NCI-H2107 treated with DMSO at 0.1 percent for 48 hours (cell line): Measurements from ENCODE around the gene AP1S2.
"Not testable (repeated sequence)": the region's sequence is repeated elsewhere in the genome, so short reads cannot be mapped to it uniquely, and the experiment has no call there.

ENCODE experiments used
- DNase-seq: peaks from one replicate; lab custom pipeline; 2025; ENCODE audit not compliant: unreplicated experiment; lab: John Stamatoyannopoulos, UW

AP1S2 gene

DNA sequence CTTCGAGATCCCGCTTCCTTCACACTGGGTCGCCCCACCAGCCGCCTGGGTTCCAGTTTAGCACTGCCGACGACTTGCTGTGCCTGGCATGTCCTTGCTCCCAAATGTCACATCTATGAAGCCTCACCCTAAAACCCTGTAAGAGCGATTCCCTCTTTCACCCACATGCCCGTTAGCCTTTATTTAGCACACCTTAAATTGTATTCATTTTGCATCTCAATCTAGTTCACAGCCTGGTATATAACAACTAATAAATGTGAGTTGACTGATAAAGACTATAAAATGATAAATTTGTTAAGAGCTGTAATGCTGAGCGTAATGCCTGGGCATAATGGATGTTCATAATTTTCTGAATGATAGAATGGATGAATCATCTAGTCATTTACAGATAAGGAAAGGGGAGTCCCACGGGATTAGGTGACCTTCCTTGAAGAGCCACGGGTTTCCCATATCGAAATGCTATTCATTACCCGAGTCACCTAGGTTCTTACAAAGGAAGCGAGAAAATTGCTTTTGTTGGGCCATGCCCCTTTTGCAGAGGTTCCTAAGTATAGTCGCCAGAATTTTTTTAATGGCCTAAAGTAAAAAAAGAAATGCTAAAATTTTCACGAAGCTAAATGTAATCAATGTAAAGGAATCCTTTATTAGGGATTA, 1.1 kb upstream of the AP1S2 start:
- no peak for DNase-seq

DNA sequence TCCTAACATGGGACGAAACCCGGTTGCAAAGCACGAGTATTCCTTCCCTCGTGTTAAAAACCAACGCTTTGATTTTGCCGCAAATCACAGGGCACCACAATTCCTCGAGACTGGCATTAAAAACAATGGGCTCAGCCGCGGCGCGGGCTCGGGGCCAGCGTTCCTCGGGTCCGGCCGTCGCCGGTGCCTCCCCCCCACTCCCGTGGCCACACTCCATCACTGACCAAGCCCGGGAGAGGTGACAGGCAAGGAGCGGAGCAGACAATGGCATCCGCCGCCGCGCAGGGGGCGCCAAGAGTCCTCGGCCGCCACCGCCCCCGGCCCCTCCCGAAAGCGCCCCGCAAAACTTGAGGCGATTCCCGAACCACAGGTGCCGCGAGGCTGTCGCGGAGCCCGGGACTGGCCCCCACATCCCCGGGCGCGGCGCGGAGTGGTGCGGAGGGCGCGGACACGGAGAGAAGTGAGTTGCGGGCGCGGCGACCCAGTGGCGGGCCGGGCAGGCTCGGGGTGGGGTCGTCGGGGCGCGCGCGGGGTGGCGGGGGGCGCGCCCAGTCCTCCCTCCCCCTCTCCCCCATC, 445 bp downstream of the AP1S2 start:
- no peak for DNase-seq

DNA sequence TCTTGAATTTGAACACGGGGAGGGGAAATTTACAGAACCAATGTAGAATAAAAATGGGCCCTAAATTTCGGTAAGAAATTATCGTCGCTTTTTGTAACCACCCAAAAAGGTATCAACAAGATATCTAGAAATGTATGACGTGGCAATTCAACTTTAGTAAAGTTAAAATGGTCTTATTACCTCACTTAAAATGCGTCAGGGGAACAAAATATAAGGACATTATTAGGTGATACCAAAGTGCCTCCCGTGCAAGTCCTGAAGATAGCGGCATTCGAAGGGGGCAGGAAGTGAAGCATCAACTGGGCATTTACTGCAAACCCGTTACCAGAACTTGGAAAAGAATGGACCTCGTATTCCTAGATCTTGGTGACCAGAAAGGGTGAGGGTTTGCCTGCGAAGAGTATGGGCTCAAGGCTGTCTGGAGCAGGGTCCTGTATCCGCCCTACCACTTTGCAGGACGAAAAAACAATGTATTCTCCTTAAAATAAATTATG, 980 bp downstream of the AP1S2 start:
- DNase-seq: no peak

DNA sequence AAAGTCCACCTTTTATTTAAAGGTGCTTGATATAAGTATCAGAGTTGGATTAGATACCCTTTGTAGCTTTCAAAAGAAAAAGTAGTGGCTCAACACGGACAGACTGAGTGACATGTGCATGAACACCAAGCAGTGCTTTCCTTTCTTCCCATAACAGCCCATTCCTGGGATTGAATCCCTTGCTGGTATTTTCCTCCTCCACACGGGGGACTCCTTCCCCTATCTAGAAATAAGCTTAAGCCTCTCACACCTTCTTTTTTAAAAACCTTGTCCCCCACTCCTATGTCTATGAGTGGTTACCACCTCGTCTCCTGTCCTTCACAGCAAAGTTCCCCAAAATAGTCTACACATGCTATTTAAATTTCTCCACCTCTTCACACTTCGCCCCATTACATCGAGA, 5.1 kb downstream of the AP1S2 start:
- DNase-seq: no peak

DNA sequence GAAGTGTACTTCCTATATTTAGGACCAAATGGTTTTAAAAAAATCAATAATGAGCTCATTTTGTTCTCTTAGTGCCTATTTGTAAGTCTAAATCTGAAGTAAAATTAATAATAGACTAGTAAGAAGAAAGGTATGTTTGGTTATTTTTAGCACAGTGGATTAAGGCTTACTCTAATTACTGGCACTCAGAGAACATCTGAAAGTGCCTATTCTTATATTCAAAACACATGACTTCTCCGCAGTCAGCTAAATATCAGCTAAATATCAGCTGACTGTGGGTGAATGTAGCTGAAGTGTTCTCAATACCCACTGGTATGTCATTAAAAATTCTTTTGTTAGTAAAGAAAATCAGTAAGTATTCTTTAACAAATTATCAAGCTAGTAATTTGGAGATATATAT, 6.0 kb downstream of the AP1S2 start:
- no peak for DNase-seq

DNA sequence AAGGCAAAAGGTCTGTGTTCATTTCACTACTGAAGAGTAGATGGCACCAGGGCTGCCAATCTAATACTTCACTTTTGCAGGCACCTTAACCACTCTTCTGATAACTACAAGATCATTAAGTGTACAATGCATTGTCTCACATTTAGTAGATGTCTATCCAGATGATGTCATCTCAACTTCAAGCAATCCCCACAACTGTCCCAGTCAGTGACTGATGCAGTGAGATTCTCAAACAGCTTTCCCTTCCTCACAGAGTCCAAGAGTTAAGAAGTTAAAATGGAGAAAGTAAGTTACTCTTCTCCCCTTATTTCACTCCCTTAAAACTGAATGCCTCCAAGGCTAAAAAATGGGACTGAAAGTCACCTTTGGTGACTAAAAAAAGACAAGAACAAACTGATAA, 10.7 kb downstream of the AP1S2 start:
- DNase-seq: no peak

DNA sequence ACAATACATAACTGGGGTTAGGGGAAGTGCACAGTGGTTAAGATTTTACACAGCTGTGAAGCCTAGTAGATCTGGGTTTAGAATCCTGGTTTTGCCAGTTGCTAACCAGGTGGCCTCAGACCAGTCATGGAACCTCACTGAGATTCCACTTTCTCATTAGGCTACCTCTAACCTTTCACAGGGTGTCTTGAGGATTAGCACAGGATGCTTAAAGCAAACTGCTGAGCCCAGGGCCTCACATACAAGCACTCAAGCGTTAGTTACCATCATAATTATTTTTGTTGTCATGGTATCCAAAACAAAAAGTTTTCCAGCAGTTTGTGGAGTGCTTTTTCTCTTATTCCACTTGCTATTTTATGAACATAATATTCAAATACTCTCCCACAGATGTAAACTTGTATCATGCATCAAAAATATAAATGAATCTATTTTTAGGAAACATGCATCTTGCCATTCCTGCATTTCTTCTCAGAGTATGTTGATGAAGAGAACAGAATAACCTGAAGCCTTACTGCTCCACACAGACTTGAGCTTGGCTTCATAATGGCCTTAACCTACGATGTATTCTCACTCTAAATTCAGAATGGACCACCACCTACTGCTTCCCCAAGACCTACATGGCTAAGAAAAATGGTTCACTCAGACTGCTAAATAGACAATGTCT, 12.6 kb downstream of the AP1S2 start:
- DNase-seq: no peak

DNA sequence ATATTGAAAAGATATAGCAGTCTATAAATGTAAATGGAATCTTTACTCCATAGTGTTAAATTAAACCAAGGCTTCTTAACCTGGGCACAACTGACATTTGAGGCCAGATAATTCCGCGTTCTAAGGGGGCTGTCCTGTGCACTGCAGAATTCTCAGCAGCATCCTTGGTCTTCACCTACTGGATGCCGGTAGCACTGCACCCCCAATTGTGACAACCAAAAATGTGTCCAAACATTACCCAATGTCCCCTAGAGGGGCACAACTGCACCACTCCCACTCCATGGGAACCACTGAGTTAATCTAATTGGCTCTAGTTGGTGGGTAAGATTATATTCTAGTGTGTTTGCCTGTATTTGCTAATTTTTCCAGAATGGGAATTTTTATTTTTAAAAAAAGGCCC, 16.6 kb downstream of the AP1S2 start:
- DNase-seq: no peak

DNA sequence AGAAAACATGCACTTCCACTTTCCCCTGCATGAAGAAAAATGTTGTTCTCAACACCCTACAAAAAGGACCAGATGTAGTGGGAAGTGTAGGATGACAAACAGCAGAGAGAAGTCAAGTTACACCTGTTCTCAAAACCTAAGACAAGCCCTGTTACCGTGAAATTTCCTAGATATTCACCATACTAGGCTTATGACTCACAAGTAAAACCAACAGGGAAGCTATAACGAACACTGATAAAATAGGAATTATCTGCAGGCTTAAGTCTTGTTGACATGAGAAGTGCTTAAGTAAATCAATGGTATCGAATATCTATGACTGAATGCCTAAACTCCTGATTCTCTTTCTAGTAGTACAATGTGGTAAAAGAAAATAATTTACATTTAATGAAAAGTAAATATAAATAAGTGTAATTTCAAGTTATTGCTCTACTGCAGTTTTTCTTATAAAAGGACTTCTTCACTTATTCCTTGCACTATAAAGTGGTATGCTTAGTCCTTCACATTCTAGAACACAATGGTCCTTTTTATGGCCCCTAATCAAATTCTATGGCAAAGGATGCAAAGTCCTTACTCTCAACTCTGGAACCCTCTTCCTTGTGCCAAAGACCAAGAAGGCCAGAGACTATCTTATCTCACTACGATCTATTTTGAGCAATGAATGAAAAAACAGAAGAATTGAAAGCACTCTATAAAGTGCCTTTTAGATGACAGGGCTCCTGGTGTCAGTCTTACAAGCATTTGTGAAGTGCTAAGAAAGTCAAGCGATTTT, 19.6 kb downstream of the AP1S2 start:
- DNase-seq: no peak

DNA sequence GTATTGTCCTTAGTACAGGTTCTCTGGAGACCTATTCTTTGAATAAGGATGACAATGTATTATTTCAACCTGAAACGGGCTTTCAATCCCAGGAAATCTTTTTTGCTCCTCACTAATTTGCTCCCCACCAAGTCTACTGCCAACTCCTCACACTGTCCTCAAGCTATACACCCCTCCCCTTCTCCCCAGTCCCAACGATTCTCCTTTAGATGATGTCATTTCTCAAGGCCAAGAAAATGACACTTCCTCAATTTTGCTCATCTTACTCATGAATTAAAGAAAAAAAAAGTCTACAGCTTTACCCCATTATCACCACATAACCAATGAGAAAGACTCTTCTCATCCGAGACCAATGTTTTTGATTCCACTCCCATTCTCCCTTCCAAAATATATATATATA, 20.6 kb downstream of the AP1S2 start:
- no peak for DNase-seq

DNA sequence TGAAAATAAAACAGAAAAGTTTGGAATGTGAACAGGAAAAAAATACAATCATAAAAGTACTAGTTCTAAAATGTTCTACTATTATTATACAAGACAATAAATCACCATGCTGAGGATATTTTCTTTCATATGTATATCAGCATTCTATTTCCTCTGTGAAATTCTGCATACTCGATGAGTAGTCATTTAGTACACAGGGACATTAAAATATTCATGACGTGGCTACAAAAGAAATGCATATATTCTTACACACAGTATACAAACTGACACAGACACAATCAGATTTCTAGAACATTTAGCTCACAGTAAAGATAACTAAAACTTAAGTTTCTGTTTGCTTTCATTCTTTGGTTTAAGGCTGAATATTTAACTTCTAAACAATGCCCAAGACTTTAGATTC, 23.3 kb downstream of the AP1S2 start:
- not testable (repeated sequence) for DNase-seq

DNA sequence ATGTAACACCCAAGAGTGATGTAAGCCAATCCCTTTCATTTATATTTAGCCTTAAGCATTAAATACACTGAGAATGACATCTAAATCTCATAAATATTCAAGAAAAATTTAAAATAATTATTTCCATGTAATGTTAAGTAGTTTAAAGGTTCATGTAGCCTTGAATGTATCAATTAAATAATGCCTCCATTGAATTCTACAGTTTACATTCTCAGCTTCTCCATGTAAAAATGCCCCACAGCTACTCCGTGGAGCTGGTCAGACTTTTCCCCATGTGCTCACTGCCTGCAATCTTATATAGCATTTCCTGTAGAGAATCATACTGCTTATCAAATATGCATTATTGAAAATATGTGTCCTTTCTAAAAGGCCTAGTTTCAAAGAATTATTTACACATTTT, 25.4 kb downstream of the AP1S2 start:
- DNase-seq: no peak

DNA sequence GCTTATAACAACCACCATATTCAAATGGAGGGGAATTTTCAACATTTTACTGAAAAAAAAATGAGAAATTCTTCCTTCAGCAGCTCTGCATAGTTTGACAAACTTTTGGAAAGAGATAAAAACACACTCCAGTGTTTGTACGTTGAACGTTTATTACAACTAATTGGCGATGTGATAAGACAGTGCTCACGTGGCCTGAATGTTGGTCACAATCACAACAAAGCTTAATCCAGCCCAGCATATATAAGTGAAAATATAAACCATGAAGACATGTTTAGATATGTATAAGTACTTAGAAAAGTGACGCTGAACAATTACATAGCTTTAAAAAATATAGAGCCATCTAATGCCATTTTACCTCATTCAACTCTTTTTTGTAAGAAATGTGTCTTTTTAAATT, 28.7 kb downstream of the AP1S2 start:
- no peak for DNase-seq

DNA sequence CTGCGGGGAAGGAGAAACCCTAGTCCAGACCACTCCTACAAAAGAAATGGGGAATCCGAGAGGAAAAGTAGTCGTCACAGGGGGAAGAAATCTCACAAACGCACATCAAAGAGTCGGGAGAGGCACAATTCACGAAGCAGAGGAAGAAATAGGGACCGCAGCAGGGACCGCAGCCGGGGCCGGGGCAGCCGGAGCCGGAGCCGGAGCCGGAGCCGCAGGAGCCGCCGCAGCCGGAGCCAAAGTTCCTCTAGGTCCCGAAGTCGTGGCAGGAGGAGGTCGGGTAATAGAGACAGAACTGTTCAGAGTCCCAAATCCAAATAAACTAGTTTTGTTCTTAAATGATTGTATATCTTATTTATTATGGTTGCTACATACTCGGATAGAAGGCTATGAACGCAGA, 31.7 kb downstream of the AP1S2 start:
- no peak for DNase-seq

DNA sequence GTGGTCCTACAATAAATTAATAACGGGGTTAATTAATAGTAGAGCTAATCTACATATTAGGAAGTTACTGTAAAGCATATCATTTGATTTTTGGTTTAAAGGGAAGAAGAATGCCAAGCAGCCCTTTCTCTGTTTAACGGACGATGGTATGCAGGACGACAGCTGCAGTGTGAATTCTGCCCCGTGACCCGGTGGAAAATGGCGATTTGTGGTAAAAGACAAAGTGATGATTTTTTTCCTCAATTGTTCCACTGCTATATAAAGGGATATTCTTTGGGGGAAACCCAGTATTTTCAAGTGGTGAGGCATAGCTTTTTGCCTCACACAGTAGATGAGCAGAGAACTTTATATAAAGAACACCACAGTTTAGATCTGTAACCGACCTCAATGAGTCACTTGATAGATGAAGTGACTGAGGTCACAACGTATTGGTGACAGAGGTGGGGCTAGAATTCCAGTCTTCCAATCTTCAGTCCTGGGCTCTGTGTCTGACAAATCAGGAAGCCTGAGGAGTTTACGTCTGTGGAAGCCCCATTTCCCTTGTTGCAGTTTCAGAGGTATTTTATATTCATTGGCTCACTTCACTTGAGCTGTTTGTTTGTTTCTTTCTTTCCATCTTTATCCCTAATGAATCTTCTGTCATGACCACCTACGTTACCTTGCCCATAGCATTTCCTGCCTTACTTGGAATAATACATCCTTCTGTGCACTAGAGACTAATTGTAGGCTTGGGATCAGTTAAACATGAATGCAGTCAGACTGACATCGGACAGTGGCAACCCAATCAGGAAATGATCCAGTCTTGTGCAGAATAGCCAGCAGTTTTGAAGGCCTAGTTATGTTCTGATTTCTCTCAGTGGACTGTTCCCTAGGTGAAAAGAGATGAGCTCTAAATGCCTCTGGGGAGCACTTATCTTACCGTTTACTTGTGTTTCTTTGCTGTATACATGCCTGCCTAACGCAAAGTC, 34.2 kb downstream of the AP1S2 start:
- no peak for DNase-seq

DNA sequence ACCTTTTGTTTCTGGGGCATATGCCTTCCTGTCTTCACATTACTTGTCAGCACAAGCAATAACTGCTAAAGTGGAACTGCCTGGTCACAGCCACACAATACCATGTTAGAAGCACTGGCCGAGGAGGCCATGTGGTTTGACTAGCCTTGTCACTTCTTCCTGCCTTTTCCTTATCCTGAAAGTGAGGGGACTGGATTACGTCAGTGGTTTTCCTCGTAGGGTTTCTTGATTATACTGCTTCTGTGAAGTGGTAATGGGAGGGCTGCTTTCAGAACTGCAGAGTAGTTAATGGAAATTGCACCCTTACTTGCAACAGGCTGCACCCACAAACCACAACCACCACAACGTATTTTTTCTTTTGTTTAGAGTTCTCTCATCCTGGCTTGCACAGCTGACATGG, 37.7 kb downstream of the AP1S2 start:
- peak; percentile 93 for DNase-seq

DNA sequence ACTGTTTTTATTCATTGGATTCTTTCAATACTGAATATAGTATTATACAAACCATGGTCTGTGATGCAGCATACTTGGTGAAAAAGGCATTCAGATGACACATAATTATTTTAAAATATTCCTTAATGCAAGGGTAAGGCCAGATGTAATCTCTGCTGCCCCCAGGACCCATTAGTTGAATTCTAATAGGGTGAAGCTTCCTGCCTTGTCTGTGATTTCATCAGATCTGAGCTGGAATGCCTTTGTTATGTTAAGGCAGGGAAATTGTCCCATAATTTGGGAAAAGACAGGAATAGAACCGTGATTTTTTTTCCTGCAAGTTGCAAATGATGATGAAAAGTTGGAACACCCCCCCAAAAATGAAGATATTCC, 38.2 kb downstream of the AP1S2 start:
- DNase-seq: no peak

DNA sequence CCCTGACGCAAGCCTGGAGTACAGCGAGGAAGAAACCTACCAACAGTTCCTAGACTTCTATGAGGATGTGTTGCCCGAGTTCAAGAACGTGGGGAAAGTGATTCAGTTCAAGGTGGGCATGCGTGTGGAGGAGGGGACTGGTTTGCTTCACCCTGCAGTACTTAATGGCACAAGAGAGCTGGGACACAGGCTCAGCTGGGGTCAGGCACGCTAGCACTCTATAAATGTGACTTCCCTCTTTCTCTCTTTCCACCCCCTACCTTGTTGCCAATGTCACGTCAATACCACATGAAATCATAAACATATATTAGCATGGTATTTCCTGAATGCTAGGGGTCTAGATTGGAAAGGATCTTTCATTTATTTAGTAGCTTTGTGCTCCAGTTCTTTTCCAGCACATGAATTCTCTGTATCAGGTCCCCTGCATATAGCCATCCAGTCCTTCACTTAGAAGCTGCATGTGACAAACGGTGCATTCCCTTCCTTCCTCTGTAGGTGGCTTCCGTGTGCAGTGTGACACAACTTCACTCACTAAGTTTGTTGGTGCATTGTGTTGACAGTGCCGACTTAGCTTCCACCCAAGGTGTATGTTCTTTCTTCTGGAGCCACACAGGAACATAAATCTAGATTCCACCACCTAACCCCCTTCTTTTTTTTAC, 38.7 kb downstream of the AP1S2 start:
- DNase-seq: peak; percentile 56

DNA sequence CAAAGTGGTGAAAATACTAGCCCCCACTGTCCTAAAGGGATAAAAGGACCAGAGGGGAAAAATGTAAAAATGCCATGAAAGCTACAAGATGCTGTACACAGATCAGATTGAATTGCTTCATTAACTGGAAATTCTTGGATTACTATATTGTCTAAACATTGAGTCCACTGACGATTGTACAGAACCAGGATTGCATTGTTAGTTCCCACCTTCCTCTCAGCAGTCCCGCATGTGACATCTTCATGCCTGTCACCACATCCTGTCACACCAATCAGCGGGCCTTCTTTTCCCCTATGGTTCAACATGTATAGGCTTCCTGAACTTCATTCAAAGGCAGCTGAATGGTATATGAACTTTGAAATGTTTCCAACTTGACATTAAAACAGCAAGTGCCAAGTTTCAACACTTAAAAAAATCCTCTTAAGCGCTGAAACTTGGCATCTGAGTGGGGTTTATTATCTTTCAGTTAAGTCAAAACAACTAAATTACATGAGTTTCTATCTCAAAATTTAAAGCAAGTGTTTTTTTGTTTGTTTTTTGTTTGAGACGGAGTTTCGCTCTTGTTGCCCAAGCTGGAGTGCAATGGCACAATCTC, 39.7 kb downstream of the AP1S2 start:
- DNase-seq: no peak

DNA sequence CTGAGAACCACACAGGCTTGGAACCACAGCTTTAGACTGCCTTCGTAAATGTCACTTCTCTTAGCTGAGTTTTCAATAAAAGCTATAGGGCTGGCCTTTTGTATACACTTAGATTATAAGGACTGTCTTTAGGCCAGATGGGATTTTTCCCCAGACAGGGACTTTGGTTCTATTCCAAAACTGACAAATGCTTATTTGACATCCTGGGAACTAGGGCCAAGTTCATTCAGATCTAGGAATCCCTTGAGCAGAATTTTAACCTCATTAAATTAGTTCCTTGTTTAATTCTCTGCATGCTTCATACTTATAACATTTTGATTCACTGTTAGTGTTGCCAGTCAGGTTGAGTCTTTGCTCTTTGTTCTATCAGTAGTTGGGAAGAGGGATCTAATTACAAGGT, 41.2 kb downstream of the AP1S2 start:
- DNase-seq: no peak
